Stimulated activated CD4-positive, alpha-beta T cell treated with anti-CD3 and anti-CD28 coated beads, Interleukin-2, amount 100 ng/mL, for 48 hours (primary cell): ENCODE measurements around the gene INSIG2.

Source experiments
- DNase-seq, 2 donors: peaks; one replicate each; pipeline ENCODE4 v3.0.0-alpha.2; 2020

INSIG2 gene

DNA sequence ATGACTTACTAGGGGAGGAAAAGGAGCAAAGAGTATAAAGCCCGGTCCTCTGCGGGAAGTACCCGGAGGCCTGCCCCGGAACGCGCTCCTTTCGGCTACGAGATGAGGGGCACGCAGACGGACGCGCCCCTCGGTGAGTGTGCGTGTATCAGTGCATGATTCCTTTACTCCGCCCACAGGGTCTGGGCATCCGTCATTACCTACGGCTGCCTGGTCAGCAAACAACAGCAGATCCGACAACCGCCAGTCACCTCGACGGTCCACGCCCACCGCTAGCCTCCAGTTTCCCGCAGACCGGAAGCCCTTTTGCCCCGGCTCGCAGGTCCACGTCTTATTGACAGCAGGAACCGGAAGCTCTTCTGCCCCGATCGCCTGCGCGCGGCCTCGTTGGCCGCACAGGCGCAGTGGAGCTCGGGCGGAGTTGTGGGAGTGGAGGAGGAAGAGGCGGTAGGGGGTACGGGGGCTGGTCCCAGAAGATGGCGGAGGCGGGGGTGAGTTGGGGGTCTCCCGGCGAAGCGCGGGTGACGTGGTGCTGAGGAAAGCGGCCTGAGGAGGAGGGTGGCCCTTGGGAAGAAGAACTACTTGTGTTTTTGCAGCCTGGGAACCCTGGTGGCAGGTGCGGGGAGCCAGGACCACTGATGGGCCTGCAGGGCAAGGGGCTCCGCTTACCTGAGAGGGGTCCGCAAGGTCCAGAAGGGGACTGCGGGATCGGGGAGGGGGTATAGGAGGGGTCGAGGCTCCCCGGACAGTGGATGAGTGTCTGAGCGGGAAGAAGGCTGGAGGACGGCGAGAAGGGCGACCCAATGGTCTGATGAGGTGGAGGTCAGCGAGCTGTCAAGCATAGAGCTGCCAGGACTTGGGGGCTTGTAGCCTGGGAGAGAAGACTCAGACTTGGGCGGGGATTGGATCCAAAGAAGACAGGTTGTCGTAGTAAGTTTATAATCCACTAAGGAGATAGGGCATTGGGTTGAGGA, at the start of gene INSIG2:
TSS of gene INSIG2 (plus strand) at position 421 of the 974 bp plus-strand sequence. CDS start 8,086 bp downstream, outside the sequence.
- peak; percentile 84 to 87 for DNase-seq

- DNase-seq, result no peak
These were observed 47.4 kb upstream of the INSIG2 start for GRCh38 chr2:118040891-118041290.

DNA sequence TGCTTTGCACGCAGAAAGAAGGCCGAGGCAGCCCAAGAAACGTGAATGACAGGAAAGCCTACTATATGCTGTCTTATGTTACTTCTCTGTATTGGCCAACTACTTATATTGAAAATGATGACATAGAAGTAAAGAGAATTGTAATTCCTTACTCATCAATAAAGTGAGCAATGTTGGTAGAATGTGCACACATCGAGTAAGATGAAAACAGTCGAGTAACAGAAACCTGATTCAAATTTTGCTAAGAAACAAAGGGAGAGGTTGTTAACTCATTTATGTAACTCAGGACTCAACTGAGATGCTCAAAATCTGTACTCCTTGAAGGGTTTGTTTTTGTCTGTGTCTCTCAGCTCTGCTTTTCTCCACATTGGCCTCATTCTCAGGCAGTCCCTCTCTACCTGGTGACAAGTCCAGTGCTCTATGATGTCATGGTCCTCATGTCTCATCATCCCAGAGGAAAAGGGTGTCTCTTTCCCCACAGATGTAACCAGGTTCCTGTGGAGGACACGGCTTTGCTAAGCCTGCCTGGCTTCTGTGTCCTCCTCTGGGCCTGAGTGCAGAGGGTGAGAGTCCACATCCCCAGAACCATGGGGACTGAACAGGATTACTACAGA, 44.1 kb upstream of the INSIG2 start:
- no peak for DNase-seq

GRCh38 chr2:118044854-118045253, 43.4 kb upstream of the INSIG2 start:
- no peak for DNase-seq

DNA sequence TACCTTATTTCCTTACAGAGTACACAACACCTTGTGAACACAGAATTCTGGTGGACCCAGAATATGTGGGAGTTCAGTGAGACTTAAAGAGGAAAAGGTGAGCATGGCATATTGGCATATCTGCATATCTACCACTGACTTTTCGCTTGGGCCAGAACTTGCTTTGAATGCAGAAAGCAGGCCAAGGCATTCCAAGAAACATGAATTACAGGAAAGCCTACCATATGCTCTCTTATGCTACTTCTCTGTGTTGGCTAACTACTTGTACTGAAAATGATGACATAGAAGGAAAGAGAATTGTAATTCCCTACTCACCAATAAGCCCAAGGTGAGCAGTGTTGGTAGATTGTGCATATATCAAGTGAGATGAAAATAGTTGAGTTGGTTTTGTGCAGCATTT, 43.0 kb upstream of the INSIG2 start:
- no peak for DNase-seq

DNA sequence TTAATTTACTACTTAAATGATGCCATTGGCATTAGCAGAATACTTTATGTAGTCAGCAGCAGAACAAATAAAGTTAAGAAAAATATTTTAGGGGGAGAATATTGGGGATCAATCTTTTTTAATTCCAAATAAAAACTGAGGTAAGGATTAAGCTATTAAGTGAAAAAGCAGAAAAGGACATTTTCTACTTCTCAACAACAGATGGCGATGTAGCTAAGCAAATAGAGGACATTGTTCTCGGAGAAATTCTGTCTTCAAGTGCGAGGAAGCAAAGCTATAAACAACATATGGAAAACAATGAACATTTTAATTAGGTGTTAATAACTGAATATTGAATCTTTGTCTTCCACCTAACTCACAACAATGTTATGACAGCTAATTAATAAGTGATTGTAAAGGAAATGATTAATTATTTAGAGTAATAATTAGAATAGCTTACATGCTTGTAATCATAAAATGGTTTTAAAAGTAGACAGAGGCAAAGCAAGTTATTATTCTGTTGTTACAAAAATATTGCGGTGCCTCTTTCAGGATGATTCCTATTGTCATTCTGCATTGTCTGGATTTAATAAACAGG, 41.5 kb upstream of the INSIG2 start:
- DNase-seq, result no peak

DNA sequence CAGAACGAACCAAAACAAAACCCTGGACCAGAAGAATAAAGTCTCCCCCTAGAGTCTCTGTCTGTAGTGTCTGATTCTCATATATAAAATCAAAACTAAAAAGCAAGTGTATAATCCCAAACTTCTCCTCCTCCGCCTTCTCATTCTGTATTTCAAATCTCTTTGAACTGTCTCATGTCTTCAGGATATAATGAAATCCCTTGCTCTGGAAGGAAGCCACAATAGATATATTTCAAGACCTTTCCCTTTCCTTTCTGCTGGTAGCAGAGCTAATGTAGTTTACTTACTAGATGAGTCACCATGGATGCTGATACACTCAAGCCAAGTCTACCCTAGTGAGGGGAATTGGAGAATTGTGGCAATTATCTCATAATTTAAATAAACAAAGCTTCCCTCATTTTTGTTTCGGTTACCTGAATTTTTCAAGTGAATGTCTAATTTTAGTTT, 40.9 kb upstream of the INSIG2 start:
- DNase-seq, result no peak

DNA sequence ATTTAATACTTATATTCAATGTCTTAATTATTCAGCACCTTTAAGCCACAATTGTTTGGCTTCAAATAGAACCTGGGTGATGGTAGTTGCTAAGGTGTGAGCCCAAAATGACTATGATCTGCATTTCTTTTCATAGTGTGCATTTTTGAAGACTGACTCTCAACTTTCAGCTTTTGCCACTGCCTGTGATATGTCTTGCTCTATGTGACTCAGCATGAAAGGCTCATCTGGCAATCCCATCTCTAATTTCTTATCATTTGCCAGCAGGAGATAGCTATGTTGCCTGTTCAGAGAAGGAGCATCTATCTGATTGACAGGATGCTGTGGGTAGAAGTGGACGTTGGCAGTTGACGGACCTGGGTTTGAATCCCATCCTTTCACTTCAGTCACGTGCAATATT, 39.9 kb upstream of the INSIG2 start:
- DNase-seq, result no peak

- no peak for DNase-seq
These were observed 39.0 kb upstream of the INSIG2 start for GRCh38 chr2:118049140-118049815.

DNA sequence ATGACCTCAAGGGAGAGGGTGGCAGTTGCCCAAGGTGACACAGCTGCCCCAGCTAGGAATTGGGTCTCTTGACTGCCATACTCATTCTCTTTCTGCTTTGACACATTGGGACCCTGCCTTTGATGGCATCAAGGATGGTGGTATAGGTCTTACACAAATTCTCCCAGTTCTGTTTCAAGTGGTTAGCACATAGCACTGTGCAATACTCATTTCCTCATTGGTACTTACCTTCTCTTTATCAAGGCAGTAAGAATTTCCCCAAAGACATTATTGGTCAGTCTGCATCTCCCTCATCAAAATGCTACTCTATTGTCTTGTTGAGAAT, 38.5 kb upstream of the INSIG2 start:
- DNase-seq, result no peak

- DNase-seq, result no peak
These were observed 37.9 kb upstream of the INSIG2 start for GRCh38 chr2:118050386-118050785.

DNA sequence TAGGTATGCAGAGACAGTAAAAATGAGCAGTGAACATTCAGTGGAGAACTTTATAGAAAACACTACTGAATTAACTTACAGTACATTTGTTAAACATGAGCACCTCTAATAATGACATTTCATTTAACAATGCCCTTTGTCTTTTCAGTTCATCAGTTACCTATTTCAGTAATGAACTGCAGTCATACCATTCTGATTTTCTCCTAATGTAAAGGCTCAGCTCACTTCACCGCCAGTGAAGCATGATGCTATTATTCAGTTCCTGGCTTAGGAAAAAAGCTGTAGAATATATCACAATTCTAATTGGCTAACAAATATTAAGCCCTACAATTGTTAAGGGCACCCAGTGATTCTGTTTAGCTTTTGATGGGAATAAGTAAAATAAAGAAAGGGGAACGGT, 37.3 kb upstream of the INSIG2 start:
- DNase-seq, result no peak

DNA sequence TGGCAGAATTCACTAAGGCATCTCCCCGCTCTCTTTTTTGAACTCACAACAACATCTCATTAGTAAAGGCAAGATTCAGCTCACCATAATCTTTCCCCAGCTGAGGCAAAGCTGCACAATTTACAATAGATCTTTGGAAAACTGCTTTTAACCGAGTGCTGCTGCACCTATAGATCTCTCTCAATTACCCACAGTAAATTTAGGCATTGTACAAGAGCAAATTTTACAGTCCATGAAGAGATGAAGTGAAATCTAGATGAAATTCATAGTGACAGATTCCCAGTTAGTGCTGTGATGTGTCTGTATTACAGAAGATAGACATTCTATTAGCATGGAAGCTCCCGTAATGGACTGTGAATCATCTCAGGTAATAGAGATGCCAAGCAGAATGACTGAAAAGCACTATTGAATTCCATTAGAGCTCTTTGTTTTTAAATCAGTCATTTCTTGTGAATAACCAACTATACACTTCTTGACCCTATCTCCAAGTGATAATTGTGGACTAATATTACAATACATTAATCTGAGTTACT, 36.4 kb upstream of the INSIG2 start:
- no peak for DNase-seq

- no peak for DNase-seq
These were observed 35.8 kb upstream of the INSIG2 start for GRCh38 chr2:118052474-118052873.

GRCh38 chr2:118053681-118054080, 34.6 kb upstream of the INSIG2 start:
- DNase-seq, result no peak

DNA sequence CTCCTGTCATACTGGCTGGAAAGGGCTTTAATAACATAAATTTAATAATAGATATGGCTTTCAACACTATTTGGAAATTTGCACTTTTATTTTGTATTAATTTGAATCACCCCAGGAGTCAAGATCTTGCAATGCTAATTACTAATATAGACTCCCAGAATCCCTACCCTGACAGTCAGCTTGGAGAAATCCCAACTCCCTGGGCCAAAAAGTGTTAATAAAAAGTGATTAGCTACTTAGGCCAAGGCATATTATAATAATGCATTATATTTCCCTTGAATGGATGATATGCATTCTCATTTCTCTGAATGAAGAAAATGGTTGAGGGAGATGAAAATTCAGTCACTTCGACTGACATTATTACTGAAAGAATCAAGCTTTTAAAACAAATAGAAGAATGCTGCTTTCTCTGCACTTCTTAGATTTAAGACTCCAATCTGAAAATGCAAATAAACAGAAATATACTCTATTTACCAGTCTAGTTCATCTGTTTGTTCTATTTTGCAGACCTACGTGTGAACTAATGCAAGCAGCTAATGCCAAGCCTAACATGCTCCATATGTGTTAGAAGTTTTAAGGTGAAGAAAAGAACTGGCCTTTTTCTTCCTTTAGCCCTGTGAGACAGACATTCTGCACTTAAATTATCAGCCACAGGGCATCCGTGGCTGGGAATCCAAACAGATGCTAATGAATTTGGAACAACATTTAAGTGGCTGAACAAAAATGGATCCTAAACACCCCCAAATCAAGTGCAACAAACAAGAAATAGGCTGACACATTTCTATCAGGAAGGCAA, 33.9 kb upstream of the INSIG2 start:
- no peak for DNase-seq

DNA sequence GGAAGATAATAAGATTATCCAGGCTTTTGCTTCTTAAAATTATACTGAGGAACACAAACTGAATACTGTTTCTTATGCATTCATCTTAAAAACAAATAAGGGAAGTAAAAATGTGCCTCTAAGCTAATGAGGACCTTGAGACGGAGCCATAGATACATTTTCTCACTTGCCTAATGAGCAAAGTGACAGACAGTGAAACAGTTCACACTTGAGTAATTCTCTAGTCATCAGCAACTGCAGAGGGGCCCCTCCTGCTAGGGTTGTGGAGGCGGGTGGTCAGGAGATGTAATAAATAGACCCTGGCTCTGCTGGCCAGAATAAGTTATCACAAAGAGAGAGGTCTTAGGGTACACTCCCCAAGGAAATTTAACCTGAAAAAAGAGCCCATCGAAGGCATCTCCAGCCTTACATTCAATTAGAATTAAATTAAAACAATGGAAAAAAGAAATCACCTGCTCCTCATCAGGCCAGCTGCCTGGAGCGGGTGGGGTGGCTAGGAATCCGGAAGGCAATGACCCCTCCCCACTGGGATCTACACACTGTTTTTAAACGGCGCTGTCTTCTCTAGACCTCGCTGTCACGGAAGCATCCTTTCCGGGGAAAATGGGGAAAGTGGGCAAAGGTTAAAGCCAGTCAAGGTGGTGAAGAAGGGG, 32.6 kb upstream of the INSIG2 start:
- DNase-seq, result no peak

DNA sequence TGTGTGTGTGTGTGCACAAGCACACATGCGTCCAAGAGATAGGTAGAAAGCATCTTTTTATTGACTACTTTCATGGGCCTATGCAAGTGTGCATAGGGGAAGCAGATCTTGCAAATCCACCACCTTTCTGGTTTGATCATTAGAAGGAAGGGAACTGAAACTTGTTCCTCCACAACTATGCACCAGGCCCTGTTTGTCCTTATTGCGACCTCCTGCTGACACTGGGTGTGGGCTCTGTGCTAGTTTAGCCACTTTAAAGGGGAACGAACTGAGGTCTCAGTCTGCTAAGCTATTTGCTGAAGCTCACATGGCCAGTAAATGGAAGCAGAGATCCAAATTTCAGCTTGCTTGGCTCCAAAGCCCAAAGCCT, 32.1 kb upstream of the INSIG2 start:
- DNase-seq, result no peak

GRCh38 chr2:118056801-118057200, 31.5 kb upstream of the INSIG2 start:
- DNase-seq, result no peak

- no peak for DNase-seq
These were observed 29.3 kb upstream of the INSIG2 start for GRCh38 chr2:118058951-118059350.

- no peak for DNase-seq
These were observed 28.3 kb upstream of the INSIG2 start for GRCh38 chr2:118059919-118060478.
